ENCODE data around the gene ZFR.
"Not testable (repeated sequence)": the region's sequence is repeated elsewhere in the genome, so short reads cannot be mapped to it uniquely, and the experiment has no call there.

ZFR gene

DNA sequence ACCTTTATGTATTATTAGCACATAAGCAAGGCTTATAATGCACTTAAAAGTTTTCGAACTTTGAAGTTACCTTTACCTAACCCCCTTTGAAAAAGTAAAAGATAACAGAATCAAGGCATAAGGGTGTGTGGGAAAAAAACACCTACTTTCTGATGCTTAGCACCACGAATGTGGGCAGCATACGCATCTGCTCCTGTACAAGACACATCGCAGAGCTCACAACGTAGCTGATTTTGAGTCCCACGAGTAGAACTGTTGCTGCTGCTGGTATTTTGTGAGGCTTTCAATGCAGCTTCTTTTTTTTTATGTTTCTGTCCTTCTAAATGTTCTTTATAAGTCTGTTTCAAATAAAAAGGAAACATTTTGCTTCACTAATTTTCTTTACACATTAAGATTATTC lies 40.8 kb downstream of the ZFR start:
- DNase-seq = no peak

DNA sequence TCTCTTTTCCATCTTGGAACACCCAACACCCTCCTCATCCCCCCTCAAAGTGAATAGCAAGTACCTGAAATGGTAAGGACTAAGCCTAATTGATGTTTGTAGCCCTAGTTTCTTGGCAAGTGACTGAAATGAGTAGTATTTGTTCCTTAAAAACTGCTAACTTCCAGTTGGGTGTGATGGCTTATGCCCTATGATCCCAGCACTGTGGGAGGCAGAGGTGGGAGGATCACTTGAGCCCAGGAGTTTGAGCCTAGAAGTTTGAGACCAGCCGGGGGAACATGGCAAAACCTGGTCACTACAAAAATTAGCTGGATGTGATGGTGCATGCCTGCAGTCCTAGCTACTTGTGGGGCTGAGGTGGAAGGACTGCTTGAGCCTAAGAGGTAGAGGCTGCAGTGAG lies 44.1 kb downstream of the ZFR start:
- no peak for DNase-seq

DNA sequence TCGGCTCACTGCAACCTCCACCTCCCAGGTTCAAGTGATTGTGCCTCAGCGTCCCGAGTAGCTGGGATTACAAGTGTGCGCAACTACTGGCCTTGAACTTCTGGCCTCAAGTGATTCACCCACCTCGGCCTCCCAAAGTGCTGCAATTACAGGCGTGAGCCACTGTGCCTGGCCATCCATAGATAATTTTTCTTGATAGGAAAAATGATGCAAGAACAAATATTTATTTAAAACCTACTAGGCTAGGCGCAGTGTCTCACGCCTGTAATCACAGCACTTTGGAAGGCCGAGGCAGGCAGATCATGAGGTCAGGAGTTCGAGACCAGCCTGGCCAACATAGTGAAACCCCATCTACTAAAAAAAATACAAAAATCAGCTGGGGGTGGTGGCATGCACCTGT lies 45.8 kb downstream of the ZFR start:
- not testable (repeated sequence) for DNase-seq

DNA sequence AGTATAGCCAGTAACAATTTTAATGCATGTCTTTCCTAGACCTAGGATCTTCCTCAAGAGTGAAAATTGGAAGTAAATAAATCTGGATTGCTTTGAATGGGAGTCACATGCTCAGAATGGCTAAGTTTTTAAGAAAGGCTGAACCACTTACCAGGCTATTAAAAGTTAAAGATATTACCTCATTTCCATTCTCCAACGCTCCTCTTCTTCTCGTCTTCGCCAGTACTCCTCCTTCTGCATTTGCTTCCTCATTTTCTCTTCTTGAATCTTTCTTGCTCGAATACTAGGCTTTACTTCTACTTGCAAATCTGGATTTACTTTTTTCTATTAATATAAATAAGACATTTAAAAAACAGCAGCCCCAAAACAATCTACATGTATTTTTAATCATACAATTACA lies 49.6 kb downstream of the ZFR start:
- no peak for DNase-seq

DNA sequence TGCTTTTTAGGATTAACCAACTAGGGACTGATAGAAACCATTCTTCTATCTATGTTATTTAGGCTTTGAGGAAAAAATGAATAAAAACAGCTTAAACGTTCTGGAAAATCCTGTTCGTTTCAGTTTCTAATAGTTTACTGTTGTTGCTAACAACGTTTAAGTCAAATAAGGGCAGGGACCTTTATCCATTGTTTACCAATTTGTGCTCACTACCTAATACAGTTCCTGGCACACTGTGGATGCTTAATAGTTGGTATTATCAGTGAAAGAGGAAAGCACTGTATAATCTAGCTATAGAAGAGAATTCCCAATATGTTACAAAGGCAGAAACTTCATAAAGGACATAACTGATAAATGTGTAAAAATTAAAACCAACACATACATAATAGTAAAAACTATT lies 52.5 kb downstream of the ZFR start:
- no peak for DNase-seq

DNA sequence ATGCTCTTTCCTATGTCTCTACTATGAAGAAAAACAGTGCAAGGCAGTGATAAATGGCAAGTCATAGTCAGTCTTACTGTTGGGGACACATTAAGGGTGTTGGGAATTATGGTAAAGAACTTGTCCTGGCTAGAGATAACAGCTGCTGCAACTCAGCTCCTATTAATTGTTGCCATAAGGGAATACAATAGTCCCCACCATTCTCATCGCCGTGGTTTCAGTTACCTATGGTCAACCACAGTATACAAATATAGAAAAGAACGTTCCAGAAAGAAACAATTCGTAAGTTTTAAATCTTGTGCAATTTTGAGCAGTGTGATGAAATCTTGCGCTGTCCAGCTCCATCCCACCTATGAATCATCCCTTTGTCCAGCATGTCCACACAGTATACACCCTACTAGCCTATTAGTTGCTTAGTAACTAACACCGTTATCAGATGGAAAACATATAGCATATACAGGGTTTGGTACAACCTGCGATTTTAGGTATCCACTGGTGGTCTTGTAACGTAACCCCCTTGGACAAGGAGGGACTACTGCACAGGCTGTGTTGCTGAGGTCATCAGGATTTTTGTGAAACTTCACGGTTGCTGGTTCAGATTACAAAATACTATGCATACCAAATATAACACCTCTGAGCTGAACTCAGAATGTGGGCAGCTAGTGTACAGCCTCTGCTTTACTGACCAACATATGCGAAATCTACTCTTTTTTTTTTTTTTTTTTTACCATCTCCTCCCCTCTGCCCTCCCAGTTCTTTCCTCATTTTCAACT lies 53.5 kb downstream of the ZFR start:
- no peak for DNase-seq

DNA sequence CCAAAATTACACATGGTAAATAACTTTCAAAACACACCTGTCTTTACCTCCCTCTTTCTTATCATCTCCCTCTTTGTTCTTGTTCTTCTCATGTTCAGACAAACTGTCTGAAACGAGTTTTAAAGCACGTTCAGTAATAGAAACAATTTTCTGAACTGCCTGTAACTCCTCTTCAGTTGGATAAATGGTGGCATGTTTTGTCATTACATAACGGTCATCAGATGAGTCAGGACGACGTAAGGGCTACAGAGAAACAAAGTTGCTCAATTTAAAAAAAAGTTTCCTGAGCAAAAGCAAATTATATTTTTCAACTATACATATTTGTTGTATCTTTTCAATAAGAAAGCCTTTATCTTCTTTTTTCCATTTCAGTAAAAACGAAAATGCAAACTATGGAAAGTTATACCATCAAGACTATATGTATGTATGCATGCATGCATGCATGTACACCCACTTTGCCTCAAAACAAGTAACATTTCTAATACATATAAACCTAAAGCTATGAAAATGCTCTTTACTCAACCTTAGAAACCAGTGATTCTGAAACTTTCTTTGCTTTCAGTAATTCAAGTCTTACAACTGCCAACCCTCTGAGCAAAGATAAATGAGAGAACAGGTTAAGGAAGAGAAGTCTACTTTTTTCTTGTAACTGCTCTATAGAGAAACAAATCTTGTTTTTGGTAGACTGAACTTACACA lies 56.0 kb downstream of the ZFR start:
- DNase-seq = no peak

DNA sequence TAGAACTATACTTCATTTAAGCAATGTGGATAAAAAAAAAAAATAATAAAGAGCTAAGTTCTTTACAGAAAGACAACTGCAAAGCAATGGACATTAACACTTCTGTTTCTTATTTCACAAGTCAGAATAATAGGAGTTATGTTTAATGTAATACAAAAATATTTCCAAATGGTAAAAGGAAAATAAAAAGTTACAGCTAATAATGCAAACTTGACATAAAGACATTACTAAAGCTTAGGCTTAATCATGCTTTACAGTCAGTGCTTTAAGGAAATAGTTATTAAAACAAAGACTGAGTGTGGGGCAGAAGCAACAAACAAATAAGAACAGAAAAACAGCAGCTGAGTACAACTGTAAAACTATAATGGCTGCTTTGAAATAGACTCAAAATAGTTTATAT lies 56.7 kb downstream of the ZFR start:
- no peak for DNase-seq

DNA sequence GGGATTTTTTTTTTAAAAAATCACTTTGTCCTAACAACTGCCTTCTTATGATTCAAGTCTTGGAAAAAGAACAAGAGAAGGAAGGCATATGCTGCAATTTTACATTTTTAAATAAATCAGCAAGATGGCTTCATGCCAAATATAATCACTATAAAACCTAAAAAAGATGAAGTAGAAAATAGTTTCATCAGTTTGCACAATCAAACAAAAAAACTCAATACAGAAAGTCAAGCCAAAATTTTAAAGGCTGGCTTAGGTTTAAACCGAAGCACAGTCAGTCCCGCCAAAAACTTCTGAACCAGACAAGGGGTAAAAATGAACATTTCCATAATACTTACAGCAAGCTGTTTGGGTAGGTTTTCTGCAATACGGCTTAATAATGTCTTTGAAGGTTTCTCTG lies 57.3 kb downstream of the ZFR start:
- DNase-seq = no peak

DNA sequence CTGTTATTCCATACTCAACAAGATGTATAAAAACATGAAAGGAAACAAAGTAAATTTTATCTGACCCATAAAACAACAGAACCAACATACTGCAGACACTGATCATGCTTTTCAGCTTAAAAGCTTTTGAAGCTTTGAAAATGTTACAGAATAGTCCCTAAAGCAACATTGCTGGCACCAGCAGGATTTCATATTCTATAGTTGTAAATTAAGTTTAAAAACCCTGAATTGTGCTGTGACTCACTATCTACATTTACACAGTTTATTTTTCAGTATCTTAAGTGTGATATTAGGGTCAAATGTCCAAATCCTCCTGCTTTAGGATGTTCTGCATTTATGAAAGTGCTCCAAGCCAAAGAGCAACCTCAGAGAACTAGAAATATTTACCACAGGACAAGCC lies 59.9 kb downstream of the ZFR start:
- DNase-seq = no peak

DNA sequence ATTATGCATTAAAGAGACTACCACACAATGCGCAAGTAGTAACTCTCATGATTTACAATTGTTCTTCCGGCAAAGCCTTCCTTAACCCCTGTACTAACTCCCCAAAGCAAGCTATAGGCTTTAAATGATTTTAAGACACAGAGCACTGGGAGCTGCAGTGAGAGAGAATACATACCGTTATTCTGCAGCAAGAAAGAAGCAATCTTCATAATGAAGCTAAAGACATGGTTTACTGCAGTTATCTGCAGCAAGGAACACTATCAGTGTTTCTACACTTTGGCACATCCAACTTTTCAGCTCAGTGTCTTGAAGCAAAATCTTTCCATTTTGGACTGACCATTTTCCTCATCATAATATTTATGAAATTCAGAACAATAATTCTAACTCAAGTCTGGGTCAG lies 61.0 kb downstream of the ZFR start:
- DNase-seq = no peak

DNA sequence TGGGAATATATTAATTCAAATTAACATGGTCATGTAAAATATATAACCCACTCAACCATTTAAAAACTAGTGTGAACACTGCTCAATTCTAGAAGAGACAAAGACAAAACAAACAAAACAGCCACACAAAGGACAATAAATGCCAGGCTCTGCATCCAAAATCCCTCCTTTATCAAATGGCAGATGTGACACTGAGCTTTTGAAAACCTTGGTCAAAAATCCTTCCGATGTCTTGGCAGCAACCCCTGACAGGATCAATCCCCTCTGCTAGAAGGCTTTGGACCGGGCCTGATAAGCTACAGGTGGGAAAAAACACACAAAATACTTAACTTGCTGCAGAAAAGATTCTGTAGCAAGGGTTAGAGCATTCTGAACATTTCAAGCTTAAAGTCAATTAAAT lies 61.5 kb downstream of the ZFR start:
- no peak for DNase-seq

DNA sequence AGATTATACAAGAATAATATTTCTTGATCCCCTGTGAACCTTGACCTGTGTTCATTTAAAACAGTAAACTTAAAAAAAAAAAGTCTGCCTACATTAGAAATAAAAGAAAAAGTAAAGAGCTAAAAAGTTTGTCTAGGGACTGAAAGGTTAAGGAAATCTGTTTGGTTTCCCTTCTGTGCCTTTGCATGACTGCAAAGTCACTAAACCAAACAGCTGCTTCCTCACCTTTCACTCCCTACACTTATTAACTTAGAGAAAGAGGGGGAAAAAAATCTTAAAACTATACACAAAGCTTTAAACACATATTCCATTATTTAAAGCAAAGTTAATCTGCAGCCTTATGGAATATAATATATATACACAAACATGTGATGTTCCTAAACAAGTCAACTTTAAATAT lies 65.1 kb downstream of the ZFR start:
- DNase-seq = no peak

DNA sequence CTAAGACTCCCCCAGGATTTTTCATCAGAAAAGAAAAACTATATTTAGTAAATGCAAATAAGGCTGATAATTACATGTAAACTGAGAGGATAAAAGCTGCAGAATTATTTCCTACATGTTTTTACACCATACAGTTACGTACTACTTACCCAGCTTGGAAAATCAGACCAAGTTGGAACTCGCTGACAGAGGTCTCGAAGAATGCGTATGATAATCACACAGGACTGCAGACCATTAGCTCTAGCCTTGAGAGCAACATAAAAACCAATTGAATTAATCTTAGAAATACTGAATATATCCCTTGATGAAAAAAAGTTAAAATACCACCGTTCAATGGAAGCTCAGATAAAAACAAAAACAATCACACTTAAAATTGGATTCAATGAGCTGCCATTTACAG lies 65.6 kb downstream of the ZFR start:
- no peak for DNase-seq

DNA sequence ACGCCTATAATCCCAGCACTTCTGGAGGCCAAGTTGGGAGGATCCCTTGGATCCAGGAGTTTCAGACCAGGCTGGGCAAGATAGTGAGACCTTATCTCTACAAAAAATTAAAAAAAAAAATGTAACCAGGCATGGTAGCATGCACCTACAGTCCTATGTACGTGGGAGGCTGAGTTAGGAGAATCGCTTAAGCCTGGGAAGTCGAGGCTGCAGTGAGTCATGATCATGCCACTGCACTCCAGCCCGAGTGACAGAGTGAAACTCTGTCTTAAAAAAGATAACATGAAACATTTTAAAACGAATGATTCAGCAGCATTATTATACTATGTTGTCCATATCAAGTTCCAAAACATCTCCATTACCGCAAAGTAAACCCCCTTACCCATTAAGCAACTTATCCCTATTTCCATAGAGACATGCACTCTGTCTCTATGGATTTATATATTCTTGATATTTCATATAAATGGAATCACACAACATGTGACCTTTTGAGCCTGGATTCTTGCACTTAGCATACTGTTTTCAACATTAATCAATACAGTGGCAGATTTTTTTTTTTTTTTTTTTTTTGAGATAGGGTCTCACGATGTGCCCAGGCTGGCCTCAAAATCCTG lies 74.9 kb downstream of the ZFR start:
- DNase-seq = no peak

DNA sequence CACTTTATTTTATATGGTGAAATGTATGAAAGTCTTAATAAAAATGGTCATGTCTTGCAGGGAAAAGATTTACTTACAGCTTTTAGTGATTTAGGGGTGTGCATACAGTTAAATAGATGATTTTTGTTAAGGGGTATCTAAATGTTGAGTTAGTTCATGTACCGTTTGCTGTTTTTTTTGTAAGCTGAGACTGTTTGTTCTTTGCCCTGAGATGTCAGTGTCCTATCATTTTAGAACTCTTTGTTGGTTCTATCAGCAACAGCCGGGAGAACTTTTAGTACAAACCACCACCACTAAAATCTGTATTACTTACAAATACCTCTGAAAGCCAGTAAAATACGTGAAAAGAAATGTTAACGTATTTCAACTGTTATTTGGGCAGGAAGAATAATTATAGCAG lies 75.5 kb downstream of the ZFR start:
- DNase-seq = no peak

DNA sequence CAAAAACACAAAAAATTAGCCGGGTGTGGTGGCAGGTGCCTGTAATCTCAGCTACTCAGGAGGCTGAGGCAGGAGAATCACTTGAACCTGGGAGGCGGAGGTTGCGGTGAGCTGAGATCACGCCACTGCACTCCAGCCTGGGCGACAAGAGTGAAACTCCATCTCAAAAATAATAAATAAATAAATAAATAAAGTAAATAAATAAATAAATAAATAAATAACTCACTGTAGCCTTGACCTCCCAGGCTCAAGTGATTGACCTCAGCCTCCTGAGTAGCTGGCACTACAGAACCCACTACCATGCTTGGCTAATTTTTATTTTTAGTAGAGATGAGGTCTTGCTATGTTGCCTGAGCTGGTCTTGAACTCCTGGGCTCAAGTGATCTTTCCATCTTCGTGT lies 77.3 kb downstream of the ZFR start:
- DNase-seq = not testable (repeated sequence)

DNA sequence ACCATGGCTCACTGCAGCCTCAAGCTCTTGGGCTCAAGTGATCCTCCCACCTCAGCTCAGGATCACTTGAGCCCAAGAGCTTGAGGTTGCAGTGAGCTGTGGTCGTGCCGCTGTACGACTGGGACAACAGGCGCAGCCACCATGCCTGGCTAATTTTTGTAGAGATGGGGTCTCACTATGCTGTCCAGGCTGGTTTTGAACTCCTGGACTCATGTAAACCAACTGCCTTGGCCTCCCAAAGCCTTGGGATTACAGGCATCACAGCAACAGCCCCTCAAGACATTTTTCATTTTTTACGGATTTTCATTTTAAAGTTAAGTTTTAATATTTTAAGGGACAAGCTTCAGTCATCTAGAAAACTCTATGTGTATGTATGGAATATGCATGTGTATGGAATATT lies 78.9 kb downstream of the ZFR start:
- no peak for DNase-seq

DNA sequence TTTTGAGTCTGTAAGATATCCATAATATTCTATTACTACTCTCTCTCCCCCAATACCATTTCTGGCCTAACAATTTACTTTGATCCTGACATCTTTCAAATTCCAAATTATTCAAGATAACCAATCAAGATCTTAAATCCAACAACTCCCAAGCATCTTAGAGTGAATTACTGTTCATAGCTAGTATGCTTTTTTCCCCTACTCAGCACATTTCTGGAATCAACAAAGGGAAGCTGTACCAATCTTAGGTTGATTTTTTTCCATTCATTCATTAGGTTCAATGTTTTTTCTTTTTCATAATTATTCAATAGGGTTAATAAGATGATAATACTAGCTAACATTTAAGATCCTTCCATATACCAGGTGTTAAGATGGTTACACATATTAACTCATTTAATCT lies 81.5 kb downstream of the ZFR start:
- no peak for DNase-seq

DNA sequence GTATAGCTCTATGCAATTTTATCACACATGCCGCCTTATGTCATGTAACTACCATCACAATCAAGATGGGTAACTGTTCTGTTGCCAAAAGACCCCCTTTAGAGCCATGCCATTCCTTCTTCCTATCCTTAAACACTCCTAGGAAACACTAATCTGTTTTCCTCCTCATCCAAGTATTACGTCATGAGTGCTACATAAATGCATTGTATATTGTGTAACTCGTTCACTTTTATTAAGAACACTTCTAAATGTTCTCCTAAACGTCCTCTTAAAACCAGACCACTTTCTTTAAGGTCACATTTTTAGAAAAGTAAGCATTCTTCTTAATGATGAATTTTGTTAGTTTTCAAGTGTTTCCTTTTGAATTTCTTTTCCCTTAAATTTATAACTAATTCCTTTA lies 82.0 kb downstream of the ZFR start:
- DNase-seq = no peak

DNA sequence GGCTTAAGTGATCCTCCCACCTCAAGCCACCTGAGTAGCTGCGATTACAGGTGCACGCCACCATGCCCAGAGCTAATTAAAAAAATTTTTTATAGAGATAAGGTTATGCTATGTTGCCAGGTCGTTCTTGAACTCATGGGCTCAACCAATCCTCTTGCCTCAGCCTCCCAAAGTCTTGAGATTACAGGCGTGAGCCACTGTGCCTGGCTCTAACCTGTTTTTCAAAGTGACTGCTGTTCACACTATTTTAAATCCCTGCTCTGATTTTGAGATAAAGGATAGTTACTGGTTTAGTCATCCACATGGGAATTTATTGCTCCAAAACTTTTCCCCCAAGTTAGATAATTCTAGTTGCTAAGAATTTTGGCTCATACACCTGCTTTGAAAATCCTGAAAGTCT lies 83.6 kb downstream of the ZFR start:
- no peak for DNase-seq

DNA sequence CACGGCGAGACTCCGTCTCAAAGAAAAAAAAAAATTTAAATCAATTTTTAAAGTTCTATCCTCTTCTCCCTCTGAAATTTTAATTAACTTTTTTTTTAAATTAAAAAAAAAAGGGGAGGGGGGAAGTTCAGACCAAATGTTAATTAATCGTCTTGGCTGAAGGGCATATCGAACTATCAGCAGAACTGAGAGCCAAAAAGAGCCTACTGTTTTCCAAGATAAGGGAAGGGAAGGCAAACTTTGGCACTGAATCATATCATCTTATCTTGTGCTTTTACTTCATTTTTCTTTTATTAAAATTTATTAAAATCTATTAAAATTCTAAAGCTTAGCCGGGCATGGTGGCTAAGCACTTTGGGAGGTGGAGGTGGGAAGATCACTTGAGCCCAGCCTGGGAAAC lies 85.9 kb downstream of the ZFR start:
- no peak for DNase-seq

DNA sequence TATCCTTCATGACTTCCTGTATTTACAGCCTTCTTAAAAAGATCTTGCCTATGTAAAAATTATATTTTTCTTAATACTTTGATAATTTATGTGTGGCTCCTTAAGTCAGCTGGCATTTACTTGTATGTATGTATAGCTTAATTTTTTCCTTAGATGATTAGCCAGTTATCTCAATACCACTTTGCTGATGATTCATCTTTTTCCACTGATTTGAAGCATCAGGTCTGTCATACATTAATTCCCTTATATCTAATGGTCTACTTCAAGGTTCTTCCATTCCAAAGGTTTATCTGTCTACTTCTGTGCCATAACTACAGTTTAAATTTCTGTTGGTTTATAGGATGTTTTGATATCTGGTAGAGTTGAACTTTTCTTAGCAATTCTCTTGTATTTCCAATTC lies 86.9 kb downstream of the ZFR start:
- DNase-seq = no peak

DNA sequence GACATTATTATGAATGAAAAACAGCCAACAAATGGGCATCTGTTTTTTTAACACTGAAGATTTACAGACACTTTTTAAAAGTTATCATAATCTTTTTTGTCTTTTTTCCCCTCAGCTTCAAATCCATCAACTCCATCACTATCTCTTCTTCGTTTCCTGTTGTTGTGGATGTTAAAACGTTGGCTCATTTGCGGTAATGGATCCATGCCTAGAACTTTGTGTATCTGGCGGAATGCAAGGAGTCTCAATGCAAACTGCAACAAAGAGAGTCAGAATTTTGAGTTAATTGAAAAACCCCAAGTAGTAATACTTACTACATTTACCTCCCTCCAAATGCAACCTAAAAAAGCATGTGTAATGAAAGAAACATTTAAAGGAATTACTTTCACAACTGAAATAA lies 88.9 kb downstream of the ZFR start:
- DNase-seq = no peak

DNA sequence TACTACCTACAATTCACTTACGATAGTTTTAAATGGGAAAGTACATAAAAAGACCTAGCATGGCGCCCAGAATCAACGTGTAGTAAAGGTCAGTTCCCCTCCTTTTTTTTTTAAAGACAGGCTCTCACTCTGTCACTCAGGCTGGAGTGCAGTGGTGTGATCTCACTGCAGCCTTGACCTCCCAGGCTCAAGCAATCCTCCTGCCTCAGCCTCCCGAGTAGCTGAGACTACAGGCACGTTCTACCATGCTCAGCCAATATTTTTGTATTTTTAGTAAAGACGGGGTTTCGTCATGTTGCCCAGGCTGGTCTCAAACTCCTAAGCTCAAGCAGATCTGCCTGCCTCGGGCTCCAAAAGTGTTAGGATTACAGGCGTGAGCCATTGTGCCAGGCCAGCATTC lies 91.1 kb downstream of the ZFR start:
- no peak for DNase-seq

Measured in stimulated activated naive CD4-positive, alpha-beta T cell (primary cell).